Astrocyte (in vitro differentiated cells and primary cell): ENCODE results near the gene CCL13. TPM values are rescaled to one million over a fixed set of nuclear protein-coding genes. Genes with fewer than 3 reads are reported as not detected.

Experiments
- DNase-seq: peaks from one replicate; pipeline ENCODE4 v3.0.0-alpha.2; 2010; ENCODE audit warnings: low read depth
- FAIRE-seq: peaks from 2 replicates; lab custom pipeline; 2011; peaks lifted over from hg19 to GRCh38; lab: Jason Lieb, UNC
- H2AFZ ChIP-seq: 2 replicates; pipeline ENCODE4 v1.6.0; 2012; ENCODE audit warnings: low read depth, low read length, inconsistent platforms
- H3K27ac ChIP-seq: 2 replicates; pipeline ENCODE4 v1.5.1; 2011; ENCODE audit warnings: low read depth, low read length, inconsistent platforms
- H3K27me3 ChIP-seq: 2 replicates; pipeline ENCODE4 v1.6.0; 2011; ENCODE audit warnings: low read length, inconsistent platforms; ENCODE audit not compliant: insufficient read depth
- H3K36me3 ChIP-seq: 2 replicates; pipeline ENCODE4 v1.5.1; 2011; ENCODE audit warnings: low read length, inconsistent platforms; ENCODE audit not compliant: insufficient read depth
- H3K4me1 ChIP-seq: 2 replicates; pipeline ENCODE4 v1.5.1; 2011; ENCODE audit warnings: low read length, inconsistent platforms; ENCODE audit not compliant: insufficient read depth
- H3K4me2 ChIP-seq: 2 replicates; pipeline ENCODE4 v1.6.0; 2012; ENCODE audit warnings: low read length, inconsistent platforms
- H3K4me3 ChIP-seq: 2 replicates; pipeline ENCODE4 v1.5.1; 2011; ENCODE audit warnings: low read depth, mild to moderate bottlenecking, low read length, inconsistent platforms; ENCODE audit not compliant: insufficient read depth
- H3K79me2 ChIP-seq: 2 replicates; pipeline ENCODE4 v1.6.0; 2012; ENCODE audit warnings: mild to moderate bottlenecking, low read length, inconsistent platforms; ENCODE audit not compliant: insufficient read depth
- H3K9ac ChIP-seq: 2 replicates; pipeline ENCODE4 v1.6.0; 2012; ENCODE audit warnings: mild to moderate bottlenecking, low read length, inconsistent platforms
- H3K9me3 ChIP-seq: 2 replicates; pipeline ENCODE4 v1.5.1; 2012; ENCODE audit warnings: low read depth, mild to moderate bottlenecking, low read length, inconsistent platforms; ENCODE audit not compliant: insufficient read depth
- H4K20me1 ChIP-seq: 2 replicates; pipeline ENCODE4 v1.6.0; 2012; ENCODE audit warnings: low read length, inconsistent platforms; ENCODE audit not compliant: insufficient read depth
- H3K27ac Mint-ChIP-seq: one replicate; pipeline ENCODE4 v1.8.0; 2021; ENCODE audit warnings: mild to moderate bottlenecking, mixed read lengths; ENCODE audit not compliant: unreplicated experiment
- H3K27me3 Mint-ChIP-seq: one replicate; pipeline ENCODE4 v1.8.0; 2021; ENCODE audit warnings: low read depth, mixed read lengths; ENCODE audit not compliant: unreplicated experiment
- H3K36me3 Mint-ChIP-seq: one replicate; pipeline ENCODE4 v1.8.0; 2021; ENCODE audit warnings: low read depth, mixed read lengths; ENCODE audit not compliant: unreplicated experiment
- H3K4me1 Mint-ChIP-seq: one replicate; pipeline ENCODE4 v1.8.0; 2021; ENCODE audit warnings: low read depth, mixed read lengths; ENCODE audit not compliant: unreplicated experiment
- H3K4me3 Mint-ChIP-seq: one replicate; pipeline ENCODE4 v1.8.0; 2021; ENCODE audit warnings: mild to moderate bottlenecking, moderate library complexity, mixed read lengths; ENCODE audit not compliant: unreplicated experiment
- H3K9me3 Mint-ChIP-seq: one replicate; pipeline ENCODE4 v1.8.0; 2021; ENCODE audit warnings: mild to moderate bottlenecking, mixed read lengths; ENCODE audit not compliant: unreplicated experiment
- EZH2 ChIP-seq: IDR thresholded peaks from 2 replicates; pipeline ENCODE4 v1.6.1; 2012; ENCODE audit warnings: mild to moderate bottlenecking, low read length, inconsistent platforms; ENCODE audit not compliant: insufficient read depth
- total RNA-seq: library from RNA; stranded (reverse); gene quantifications from 2 replicates; pipeline ENCODE4 v1.2.1, GENCODE V29; 2021
- TF ChIP-seq, protein P1 (sequence below): IDR thresholded peaks from 2 replicates; pipeline ENCODE4 v1.5.1; 2011; ENCODE audit warnings: low read depth, mild to moderate bottlenecking, inconsistent platforms, low read length, moderate library complexity; ENCODE audit not compliant: insufficient read depth

Gene CCL13
- total RNA-seq, 1 donor from 2014 or later, result not detected

GRCh38 chr17:34384822-34385605 lies 28.7 kb downstream of the CCL13 start:
- H2AFZ ChIP-seq, result no peak overlapping the region
- H3K4me1 Mint-ChIP-seq, result peaks cover 27% of the 10 kb centered on the region
- no peak overlapping the region for H3K27ac ChIP-seq
- no peaks in the 10 kb centered on the region for H3K4me1 ChIP-seq
- H3K36me3 ChIP-seq, result no peaks in the 10 kb centered on the region
- DNase-seq (no peak), FAIRE-seq (no peak)
- no peaks in the 10 kb centered on the region for H3K9me3 ChIP-seq
- TF ChIP-seq, protein P1, sequence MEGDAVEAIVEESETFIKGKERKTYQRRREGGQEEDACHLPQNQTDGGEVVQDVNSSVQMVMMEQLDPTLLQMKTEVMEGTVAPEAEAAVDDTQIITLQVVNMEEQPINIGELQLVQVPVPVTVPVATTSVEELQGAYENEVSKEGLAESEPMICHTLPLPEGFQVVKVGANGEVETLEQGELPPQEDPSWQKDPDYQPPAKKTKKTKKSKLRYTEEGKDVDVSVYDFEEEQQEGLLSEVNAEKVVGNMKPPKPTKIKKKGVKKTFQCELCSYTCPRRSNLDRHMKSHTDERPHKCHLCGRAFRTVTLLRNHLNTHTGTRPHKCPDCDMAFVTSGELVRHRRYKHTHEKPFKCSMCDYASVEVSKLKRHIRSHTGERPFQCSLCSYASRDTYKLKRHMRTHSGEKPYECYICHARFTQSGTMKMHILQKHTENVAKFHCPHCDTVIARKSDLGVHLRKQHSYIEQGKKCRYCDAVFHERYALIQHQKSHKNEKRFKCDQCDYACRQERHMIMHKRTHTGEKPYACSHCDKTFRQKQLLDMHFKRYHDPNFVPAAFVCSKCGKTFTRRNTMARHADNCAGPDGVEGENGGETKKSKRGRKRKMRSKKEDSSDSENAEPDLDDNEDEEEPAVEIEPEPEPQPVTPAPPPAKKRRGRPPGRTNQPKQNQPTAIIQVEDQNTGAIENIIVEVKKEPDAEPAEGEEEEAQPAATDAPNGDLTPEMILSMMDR, result no peak
- TF ChIP-seq EZH2, result no peak
- no peak overlapping the region for H3K27ac Mint-ChIP-seq
- H3K9ac ChIP-seq, result no peak overlapping the region
- no peak overlapping the region for H3K4me2 ChIP-seq
- no peaks in the 10 kb centered on the region for H3K36me3 Mint-ChIP-seq
- H3K27me3 Mint-ChIP-seq, result peaks cover 6% of the 10 kb centered on the region
- H3K4me3 ChIP-seq, result no peak overlapping the region
- H3K9me3 Mint-ChIP-seq, result no peaks in the 10 kb centered on the region
- H3K79me2 ChIP-seq, result no peaks in the 10 kb centered on the region
- no peaks in the 10 kb centered on the region for H4K20me1 ChIP-seq
- peaks cover 3% of the 10 kb centered on the region for H3K27me3 ChIP-seq
- no peak overlapping the region for H3K4me3 Mint-ChIP-seq

- no peaks in the 10 kb centered on the region for H3K4me1 ChIP-seq
- peaks cover 3% of the 10 kb centered on the region for H3K9me3 ChIP-seq
- TF ChIP-seq, protein P1, result no peak
- H3K4me3 Mint-ChIP-seq, result no peak overlapping the region
- peaks cover 17% of the 10 kb centered on the region for H3K4me1 Mint-ChIP-seq
- H3K9me3 Mint-ChIP-seq, result no peaks in the 10 kb centered on the region
- peaks cover 3% of the 10 kb centered on the region for H3K27me3 ChIP-seq
- no peak overlapping the region for H3K4me3 ChIP-seq
- no peak for FAIRE-seq
- no peak for DNase-seq
- no peak overlapping the region for H2AFZ ChIP-seq
- H3K79me2 ChIP-seq, result no peaks in the 10 kb centered on the region
- H3K9ac ChIP-seq, result no peak overlapping the region
- H3K36me3 Mint-ChIP-seq, result no peaks in the 10 kb centered on the region
- H3K27me3 Mint-ChIP-seq, result peaks cover 12% of the 10 kb centered on the region
- no peak overlapping the region for H3K27ac ChIP-seq
- H3K4me2 ChIP-seq, result no peak overlapping the region
- no peak overlapping the region for H3K27ac Mint-ChIP-seq
- H3K36me3 ChIP-seq, result no peaks in the 10 kb centered on the region
- H4K20me1 ChIP-seq, result no peaks in the 10 kb centered on the region
Observed at GRCh38 chr17:34386343-34386696, 30.0 kb downstream of the CCL13 start.
